Suprapubic skin (tissue), 4 donors: ENCODE results near the gene CFD. TPM values are rescaled to one million over a fixed set of nuclear protein-coding genes. Genes with fewer than 3 reads are reported as not detected.
"Not testable (repeated sequence)": the region's sequence is repeated elsewhere in the genome, so short reads cannot be mapped to it uniquely, and the experiment has no call there.

Source experiments
- DNase-seq, 2 donors: peaks; one replicate each; pipeline ENCODE4 v3.0.0-alpha.2; 2019; ENCODE audit warnings: low spot score in 2 of 2
- H3K27ac ChIP-seq: fragments of 200-600 bp; sonication (generic); one replicate; pipeline ENCODE4 v1.5.1; 2019
- H3K27me3 ChIP-seq: fragments of 200-600 bp; sonication (generic); one replicate; pipeline ENCODE4 v1.5.1; 2019
- H3K36me3 ChIP-seq: fragments of 200-600 bp; sonication (generic); one replicate; pipeline ENCODE4 v1.5.1; 2019
- H3K4me1 ChIP-seq: fragments of 200-600 bp; sonication (generic); one replicate; pipeline ENCODE4 v1.5.1; 2019
- H3K4me3 ChIP-seq: fragments of 200-600 bp; sonication (generic); one replicate; pipeline ENCODE4 v1.5.1; 2019; ENCODE audit warnings: mild to moderate bottlenecking
- H3K9me3 ChIP-seq: fragments of 200-600 bp; sonication (generic); one replicate; pipeline ENCODE4 v1.5.1; 2019
- CTCF ChIP-seq, 2 donors: fragments of 200-600 bp in 1 of 2; fragments of 450-650 bp in 1 of 2; sonication (generic) in 1 of 2; IDR thresholded peaks; one replicate each; pipeline ENCODE4 v1.5.1; 2016 to 2019; ENCODE audit warnings: antibody characterized with exemption in 2 of 2, mild to moderate bottlenecking in 1 of 2, moderate library complexity in 1 of 2
- EP300 ChIP-seq: sonication (generic); formaldehyde crosslinking; IDR thresholded peaks from one replicate; pipeline ENCODE4 v1.6.1; 2017; ENCODE audit warnings: antibody characterized with exemption
- POLR2A ChIP-seq, 2 donors: fragments of 450-650 bp; IDR thresholded peaks; one replicate each; pipeline ENCODE4 v1.6.1; 2017; ENCODE audit warnings: antibody characterized with exemption in 2 of 2, mild to moderate bottlenecking in 2 of 2, moderate library complexity in 2 of 2
- POLR2AphosphoS5 ChIP-seq, 3 donors: sonication (generic); formaldehyde crosslinking; IDR thresholded peaks; one replicate each; pipeline ENCODE4 v1.6.1; 2017; ENCODE audit warnings: antibody characterized with exemption in 3 of 3
- WGBS: methylation state at CpG from one replicate; pipeline ENCODE4 v1.1.5; 2018; 5-methylcytosine and 5-hydroxymethylcytosine counted together
- total RNA-seq, 4 donors: library from RNA; depleted of rRNA; stranded (reverse); fragments of >200 nt; gene quantifications; one replicate each; pipeline ENCODE4 v1.1.0, GENCODE V29; 2016

The CFD gene
- total RNA-seq, 4 donors from 2014 or later = 195 to 332 (median 294) TPM

DNA sequence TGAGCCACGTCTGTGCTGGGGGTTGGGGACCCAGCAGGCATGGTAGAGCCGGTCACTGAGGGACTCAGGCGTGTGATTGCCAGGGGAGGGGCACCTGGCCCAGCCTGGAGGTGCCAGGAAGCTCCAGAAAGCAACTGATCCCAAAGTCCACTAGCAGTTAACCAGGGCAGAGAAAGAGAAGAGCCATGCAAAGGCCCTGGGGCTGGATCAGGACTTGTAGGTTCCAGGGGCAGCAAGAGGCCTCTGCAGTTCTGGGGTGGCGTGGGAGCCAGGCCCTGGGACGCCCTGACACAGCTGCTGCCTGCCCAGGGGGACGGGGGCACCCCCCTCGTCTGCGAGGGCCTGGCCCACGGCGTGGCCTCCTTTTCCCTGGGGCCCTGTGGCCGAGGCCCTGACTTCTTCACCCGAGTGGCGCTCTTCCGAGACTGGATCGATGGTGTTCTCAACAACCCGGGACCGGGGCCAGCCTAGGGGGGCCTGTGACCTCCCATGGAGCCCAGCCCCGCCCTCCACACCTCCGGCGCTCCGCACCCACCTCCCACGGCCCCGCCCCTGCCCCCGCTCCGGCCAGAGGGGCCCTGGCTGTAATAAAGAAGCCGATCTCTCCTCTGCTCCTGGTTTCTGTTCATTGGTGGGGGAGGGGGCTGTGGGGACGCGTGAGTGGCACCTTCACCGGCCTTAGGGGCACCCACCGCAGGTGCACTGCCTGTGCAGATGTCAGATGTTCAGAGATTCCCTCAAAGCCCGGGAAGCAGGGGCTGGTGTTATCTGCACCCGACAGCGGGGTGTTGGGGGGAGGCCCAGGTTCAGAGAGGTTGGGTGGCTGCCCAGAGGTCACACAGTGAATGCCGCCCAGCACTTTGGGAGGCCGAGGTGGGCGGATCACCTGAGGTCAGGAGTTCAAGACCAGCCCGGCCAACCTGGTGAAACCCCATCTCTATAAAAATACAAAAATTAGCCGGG is 27.8 kb upstream of the CFD start:
- Histone ChIP-seq H3K4me1 (peaks cover 9% of the 10 kb centered on the region), H3K27ac (no peak overlapping the region), H3K27me3 (peaks cover 60% of the 10 kb centered on the region), H3K4me3 (no peak overlapping the region), H3K36me3 (no peaks in the 10 kb centered on the region), H3K9me3 (no peaks in the 10 kb centered on the region)
- 59% methylated on average over 19 of the region's 38 CpGs for WGBS
- no peak for DNase-seq
- TF ChIP-seq POLR2A (IDR thresholded peaks at IDR 0.05) = no peak
- TF ChIP-seq POLR2AphosphoS5 (IDR thresholded peaks at IDR 0.05) = no peak
- TF ChIP-seq EP300 = no peak
- no peak for TF ChIP-seq CTCF (IDR thresholded peaks at IDR 0.05)

- 79% methylated on average over 24 of the region's 24 CpGs for WGBS
- DNase-seq = peak in 1 of 2 donors; percentile 71
- Histone ChIP-seq H3K4me3 (no peak overlapping the region), H3K9me3 (no peaks in the 10 kb centered on the region), H3K4me1 (no peaks in the 10 kb centered on the region), H3K27ac (no peak overlapping the region), H3K36me3 (no peaks in the 10 kb centered on the region), H3K27me3 (peaks cover 68% of the 10 kb centered on the region)
- no peak for TF ChIP-seq EP300
- TF ChIP-seq CTCF (IDR thresholded peaks at IDR 0.05) = no peak
- no peak for TF ChIP-seq POLR2AphosphoS5 (IDR thresholded peaks at IDR 0.05)
- TF ChIP-seq POLR2A (IDR thresholded peaks at IDR 0.05) = no peak
These were observed 25.2 kb upstream of the CFD start for GRCh38 chr19:834216-834615.

GRCh38 chr19:835210-835810 is 24.2 kb upstream of the CFD start:
- Histone ChIP-seq H3K4me3 (no peak overlapping the region), H3K27me3 (peaks cover 64% of the 10 kb centered on the region), H3K27ac (no peak overlapping the region), H3K4me1 (no peaks in the 10 kb centered on the region), H3K9me3 (no peaks in the 10 kb centered on the region), H3K36me3 (no peaks in the 10 kb centered on the region)
- WGBS = 45% methylated on average over 24 of the region's 36 CpGs
- peak in 1 of 2 donors; percentile 76 for DNase-seq
- no peak for TF ChIP-seq POLR2AphosphoS5 (IDR thresholded peaks at IDR 0.05)
- no peak for TF ChIP-seq CTCF (IDR thresholded peaks at IDR 0.05)
- TF ChIP-seq POLR2A (IDR thresholded peaks at IDR 0.05) = no peak
- no peak for TF ChIP-seq EP300

DNA sequence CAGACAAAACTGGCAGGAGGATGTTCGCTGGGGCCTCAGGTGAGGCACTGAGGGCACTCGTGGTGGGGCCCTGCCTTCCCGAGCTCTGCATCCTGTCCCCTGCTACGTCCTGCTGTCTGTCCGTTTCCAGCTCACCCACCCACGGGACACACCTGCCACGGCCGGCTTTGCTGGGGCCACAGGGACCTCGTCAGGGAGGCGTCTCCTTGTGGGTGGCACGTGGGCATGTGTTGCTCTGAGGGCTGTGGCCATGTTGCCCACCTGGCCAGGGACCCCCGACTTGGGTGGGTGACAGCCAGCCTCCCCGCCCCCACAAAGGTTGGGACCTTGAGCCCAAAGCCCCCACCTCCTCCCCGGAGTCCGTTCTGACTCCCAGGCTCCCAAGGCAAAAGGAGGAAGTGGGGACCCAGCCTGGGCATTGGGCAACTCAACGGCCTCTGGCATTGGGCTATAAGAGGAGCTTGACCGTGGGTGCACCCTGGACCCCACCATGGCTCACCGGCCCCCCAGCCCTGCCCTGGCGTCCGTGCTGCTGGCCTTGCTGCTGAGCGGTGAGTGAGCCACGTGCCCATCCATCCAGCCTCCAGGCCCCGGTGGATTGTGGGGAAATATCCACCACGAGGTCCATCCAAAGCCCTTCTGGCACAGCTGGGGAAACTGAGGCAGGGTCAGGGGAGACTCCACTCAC is 18.8 kb upstream of the CFD start, which contains the start of gene PRTN3:
PRTN3 (plus strand) TSS at position 481 of the 688 bp plus-strand sequence; CDS start at position 491, 10 bp downstream.
- DNase-seq = peak in 1 of 2 donors; percentile 79
- Histone ChIP-seq H3K27ac (no peak within 1 kb of the TSS), H3K9me3 (no peaks in the 10 kb centered on the region), H3K27me3 (peaks cover 55% of the 10 kb centered on the region), H3K4me1 (peaks cover 14% of the 10 kb centered on the region), H3K4me3 (no peak within 1 kb of the TSS), H3K36me3 (no peaks in the 10 kb centered on the region)
- TF ChIP-seq CTCF (IDR thresholded peaks at IDR 0.05) (no peak), POLR2AphosphoS5 (IDR thresholded peaks at IDR 0.05) (no peak), EP300 (no peak), POLR2A (IDR thresholded peaks at IDR 0.05) (no peak)
- WGBS = no CpG with 5 or more reads among the region's 24 CpGs

DNA sequence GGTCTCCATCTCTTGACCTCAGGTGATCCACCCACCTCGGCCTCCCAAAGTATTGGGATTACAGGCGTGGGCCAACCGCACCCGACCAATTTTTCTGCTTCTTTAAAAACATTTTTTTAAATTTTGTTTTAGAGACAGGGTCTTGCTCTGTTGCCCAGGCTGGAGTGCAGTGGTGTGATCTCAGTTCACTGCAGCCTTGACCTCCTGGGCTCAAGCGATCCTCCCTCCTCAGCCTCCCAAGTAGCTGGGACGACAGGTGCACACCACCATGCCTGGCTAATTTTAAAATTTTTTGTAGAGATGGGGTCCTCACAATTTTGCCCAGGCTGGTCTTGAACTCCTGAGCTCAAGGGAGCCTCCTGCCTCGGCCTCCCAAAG is 16.7 kb upstream of the CFD start:
- H3K4me3 ChIP-seq, H3K9me3 ChIP-seq, H3K36me3 ChIP-seq, DNase-seq, H3K27ac ChIP-seq: not testable (repeated sequence)
- peaks cover 18% of the 10 kb centered on the region for H3K4me1 ChIP-seq
- H3K27me3 ChIP-seq = peaks cover 52% of the 10 kb centered on the region
- 79% methylated on average over 6 of the region's 7 CpGs for WGBS
